ENCODE results near the gene TTLL4. TPM values are rescaled to one million over a fixed set of nuclear protein-coding genes. Genes with fewer than 3 reads are reported as not detected.
"Not testable (repeated sequence)": the region's sequence is repeated elsewhere in the genome, so short reads cannot be mapped to it uniquely, and the experiment has no call there.

Gene TTLL4
- total RNA-seq, 4 donors from 2014 or later: 5.7 to 19.2 (median 12.5) TPM

- intact Hi-C loops (cut with DNase I); H3K27me3 ChIP-seq; H3K9me3 ChIP-seq; H3K4me1 ChIP-seq; H3K27ac ChIP-seq; H3K4me3 ChIP-seq (replicated peaks in 1 of 3): not testable (repeated sequence)
- peak; percentile 46 to 58 for DNase-seq
- H3K36me3 ChIP-seq: peaks cover 24 to 34% of the 10 kb centered on the region in 2 donors
- peak in 5 of 6 experiments; percentile 50 to 78 (median 65) for TF ChIP-seq CTCF (IDR thresholded peaks at IDR 0.05)
- WGBS, 2 donors: 30 to 31% methylated on average over 5 of the region's 5 CpGs
Measured at GRCh38 chr2:218687400-218688060, 23.1 kb upstream of the TTLL4 start.

GRCh38 chr2:218691234-218691633, 19.4 kb upstream of the TTLL4 start:
- no peak for TF ChIP-seq CTCF (IDR thresholded peaks at IDR 0.05)
- TF ChIP-seq POLR2A (IDR thresholded peaks at IDR 0.05): no peak
- DNase-seq: no peak
- no peak overlapping the region for H3K4me3 ChIP-seq (replicated peaks in 1 of 3)
- no peaks in the 10 kb centered on the region for H3K4me1 ChIP-seq
- H3K36me3 ChIP-seq: peaks cover 49 to 56% of the 10 kb centered on the region in 2 donors
- no peaks in the 10 kb centered on the region for H3K9me3 ChIP-seq
- no peaks in the 10 kb centered on the region for H3K27me3 ChIP-seq
- H3K27ac ChIP-seq: no peak overlapping the region
- intact Hi-C loops (cut with DNase I): no loop called here

GRCh38 chr2:218694405-218695145, 16.1 kb upstream of the TTLL4 start:
- Histone ChIP-seq H3K27ac (no peak overlapping the region), H3K36me3 (peaks cover 56 to 71% of the 10 kb centered on the region in 2 donors), H3K27me3 (no peaks in the 10 kb centered on the region), H3K4me1 (no peaks in the 10 kb centered on the region), H3K9me3 (no peaks in the 10 kb centered on the region), H3K4me3 (replicated peaks in 1 of 3) (no peak overlapping the region)
- no peak for DNase-seq
- TF ChIP-seq CTCF (IDR thresholded peaks at IDR 0.05) (no peak), POLR2A (IDR thresholded peaks at IDR 0.05) (no peak)
- intact Hi-C loops (cut with DNase I): no loop called here
- 92 to 95% methylated on average over 3 of the region's 3 CpGs for WGBS, 2 donors

GRCh38 chr2:218698885-218699284, 11.8 kb upstream of the TTLL4 start:
- Histone ChIP-seq H3K4me1 (no peaks in the 10 kb centered on the region), H3K4me3 (replicated peaks in 1 of 3) (no peak overlapping the region), H3K27ac (no peak overlapping the region), H3K9me3 (no peaks in the 10 kb centered on the region), H3K36me3 (peaks cover 30 to 33% of the 10 kb centered on the region in 2 donors), H3K27me3 (no peaks in the 10 kb centered on the region)
- WGBS, 2 donors: 75 to 96% methylated on average over 4 to 5 of the region's 8 CpGs
- TF ChIP-seq CTCF (IDR thresholded peaks at IDR 0.05): no peak
- TF ChIP-seq POLR2A (IDR thresholded peaks at IDR 0.05): no peak
- no peak for DNase-seq
- intact Hi-C loops (cut with DNase I): no loop called here

GRCh38 chr2:218701806-218702205, 8.8 kb upstream of the TTLL4 start:
- TF ChIP-seq CTCF (IDR thresholded peaks at IDR 0.05): no peak
- TF ChIP-seq POLR2A (IDR thresholded peaks at IDR 0.05): no peak
- 92 to 93% methylated on average over 2 of the region's 2 CpGs for WGBS, 2 donors
- intact Hi-C loops (cut with DNase I): no loop called here
- H3K36me3 ChIP-seq: peaks cover 12 to 23% of the 10 kb centered on the region in 2 donors
- DNase-seq: no peak
- no peak overlapping the region for H3K4me3 ChIP-seq (replicated peaks in 1 of 3)
- no peaks in the 10 kb centered on the region for H3K9me3 ChIP-seq
- H3K4me1 ChIP-seq: no peaks in the 10 kb centered on the region
- H3K27me3 ChIP-seq: no peaks in the 10 kb centered on the region
- H3K27ac ChIP-seq: no peak overlapping the region

All from thyroid gland (tissue), 4 donors.